Activated naive CD4-positive, alpha-beta T cell treated with anti-CD3 and anti-CD28 coated beads, Interleukin-2, amount 50 U/mL, for 16 hours (primary cell): Measurements from ENCODE around the gene DDX56.
"Not testable (repeated sequence)": the region's sequence is repeated elsewhere in the genome, so short reads cannot be mapped to it uniquely, and the experiment has no call there.

Source experiments
- DNase-seq: peaks from one replicate; pipeline ENCODE4 v3.0.0-alpha.2; 2020

Gene DDX56

GRCh38 chr7:44595934-44596635, 22.4 kb upstream of the DDX56 start:
- no peak for DNase-seq

- DNase-seq, result no peak
These were observed 17.2 kb upstream of the DDX56 start for GRCh38 chr7:44590910-44591309.

GRCh38 chr7:44587843-44588711, 14.4 kb upstream of the DDX56 start:
- DNase-seq, result peak; percentile 58

GRCh38 chr7:44583146-44583865, 9.6 kb upstream of the DDX56 start:
- no peak for DNase-seq

GRCh38 chr7:44581879-44582603, 8.3 kb upstream of the DDX56 start, which contains the start of gene TMED4:
TSS of gene TMED4 (minus strand) at chr7:44582231. CDS start at chr7:44582206, 25 bp downstream.
- DNase-seq, result peak; percentile 100

GRCh38 chr7:44580945-44581878, 7.5 kb upstream of the DDX56 start:
- peak; percentile 40 for DNase-seq

- no peak for DNase-seq
These were observed 2.5 kb upstream of the DDX56 start for GRCh38 chr7:44576228-44576627.

GRCh38 chr7:44575054-44575453, 1.3 kb upstream of the DDX56 start:
- no peak for DNase-seq

- DNase-seq, result no peak
These were observed 672 bp upstream of the DDX56 start for GRCh38 chr7:44574287-44574872.

GRCh38 chr7:44572771-44573170, 937 bp downstream of the DDX56 start:
- no peak for DNase-seq

- DNase-seq, result no peak
These were observed 3.7 kb downstream of the DDX56 start for GRCh38 chr7:44569959-44570358.

- no peak for DNase-seq
These were observed 4.7 kb downstream of the DDX56 start for GRCh38 chr7:44568771-44569560.

- DNase-seq, result no peak
These were observed 5.8 kb downstream of the DDX56 start for GRCh38 chr7:44567884-44568283.

- DNase-seq, result no peak
These were observed 7.0 kb downstream of the DDX56 start for GRCh38 chr7:44566680-44567079.

- DNase-seq, result no peak
These were observed 7.7 kb downstream of the DDX56 start for GRCh38 chr7:44565795-44566559.

GRCh38 chr7:44565097-44565794, 8.5 kb downstream of the DDX56 start:
- DNase-seq, result peak; percentile 65

- no peak for DNase-seq
These were observed 9.1 kb downstream of the DDX56 start for GRCh38 chr7:44564606-44565005.

- DNase-seq, result no peak
These were observed 10.5 kb downstream of the DDX56 start for GRCh38 chr7:44563171-44563679.

- DNase-seq, result not testable (repeated sequence)
These were observed 11.1 kb downstream of the DDX56 start for GRCh38 chr7:44562622-44562962.
